Fibroblast of skin of abdomen (primary cell): ENCODE data around the gene SLC6A15.

Experiments
- DNase-seq: peaks from one replicate; pipeline ENCODE4 v3.0.0-alpha.2; 2013

Gene SLC6A15

DNA sequence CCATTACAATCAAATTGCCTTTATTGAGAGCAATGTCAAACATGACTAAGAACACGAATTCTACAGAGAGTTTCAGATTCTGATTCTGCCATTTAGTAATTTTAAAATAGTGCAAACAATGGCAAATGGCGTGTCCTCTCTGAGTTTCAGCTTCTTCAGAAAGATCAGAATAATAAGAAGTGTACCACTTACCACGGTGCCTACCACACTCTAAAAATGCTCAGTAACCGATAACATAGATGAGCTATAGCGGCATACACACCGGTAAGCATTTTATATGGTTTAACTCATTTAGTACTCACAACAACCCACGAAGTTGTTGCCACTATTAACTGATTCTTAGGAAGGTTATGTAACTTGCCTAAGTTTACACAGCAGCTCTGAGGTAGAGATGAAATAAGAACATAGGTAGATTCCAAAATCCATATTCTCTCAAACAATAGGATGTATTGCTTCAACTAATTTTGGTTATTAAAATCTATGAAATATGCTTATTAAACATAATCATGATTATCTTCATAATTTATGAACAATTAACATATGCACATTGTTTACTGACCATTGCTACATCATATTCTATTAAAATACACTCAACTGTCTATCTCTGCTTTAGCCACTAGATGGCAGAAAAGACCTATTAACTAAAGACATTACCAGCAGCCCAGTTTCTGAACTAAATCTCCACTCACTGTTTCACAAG, 38.3 kb downstream of the SLC6A15 start:
- DNase-seq: peak; percentile 49

DNA sequence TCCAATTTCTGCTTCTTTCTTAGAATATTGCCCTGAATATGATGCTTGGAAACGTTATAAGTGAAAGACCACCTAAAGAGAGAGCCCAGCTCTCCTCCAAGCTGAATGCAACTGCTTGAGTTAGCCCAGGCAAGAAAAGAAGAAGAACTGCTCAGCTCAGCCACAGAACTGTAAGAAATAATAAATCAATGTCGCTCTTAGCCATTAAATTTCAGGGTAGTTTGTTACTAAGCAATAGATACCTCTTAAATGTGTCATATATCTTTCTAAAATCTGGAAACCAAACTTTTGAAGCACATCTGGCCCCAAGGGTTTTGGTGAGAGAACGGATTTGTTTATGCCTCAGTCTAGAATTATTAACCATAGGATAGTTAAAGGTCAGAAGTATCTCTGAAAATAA, 50.4 kb downstream of the SLC6A15 start:
- peak; percentile 58 for DNase-seq

DNA sequence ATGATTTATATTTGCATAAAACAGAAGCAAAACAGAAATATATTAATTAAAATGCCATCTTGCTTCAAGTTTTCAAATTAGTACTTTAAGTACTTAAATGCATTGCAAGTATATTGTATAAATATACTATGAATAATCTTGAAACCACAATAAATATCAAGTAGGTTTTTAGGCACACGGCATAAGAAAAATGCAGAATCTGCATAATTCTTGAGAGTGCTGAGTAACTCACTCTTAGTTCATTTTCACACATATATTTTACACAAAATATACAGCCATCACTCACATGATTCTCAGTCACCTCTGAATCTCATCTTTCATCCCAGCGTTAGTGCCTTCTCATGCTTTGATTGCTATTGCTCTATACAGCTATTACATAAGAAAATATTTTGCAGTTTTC, 51.9 kb downstream of the SLC6A15 start:
- no peak for DNase-seq

DNA sequence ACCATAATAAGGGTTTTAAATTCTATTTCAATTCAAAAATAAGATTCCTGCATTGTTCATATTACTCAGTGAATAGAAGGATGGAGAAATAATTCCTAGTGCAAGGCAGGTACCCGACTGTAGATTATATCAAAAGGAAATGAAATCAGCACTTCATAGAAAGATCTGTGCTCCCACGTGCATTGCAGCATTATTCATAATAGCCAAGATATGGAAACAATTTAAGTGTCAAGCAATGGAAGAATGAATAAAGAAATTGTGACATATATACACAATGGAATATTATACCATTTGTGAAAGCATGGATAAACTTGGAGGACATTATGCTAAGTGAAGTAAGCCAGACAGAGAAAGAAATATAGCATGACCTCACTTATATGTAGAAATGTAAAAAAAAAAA, 53.8 kb downstream of the SLC6A15 start:
- DNase-seq: no peak

DNA sequence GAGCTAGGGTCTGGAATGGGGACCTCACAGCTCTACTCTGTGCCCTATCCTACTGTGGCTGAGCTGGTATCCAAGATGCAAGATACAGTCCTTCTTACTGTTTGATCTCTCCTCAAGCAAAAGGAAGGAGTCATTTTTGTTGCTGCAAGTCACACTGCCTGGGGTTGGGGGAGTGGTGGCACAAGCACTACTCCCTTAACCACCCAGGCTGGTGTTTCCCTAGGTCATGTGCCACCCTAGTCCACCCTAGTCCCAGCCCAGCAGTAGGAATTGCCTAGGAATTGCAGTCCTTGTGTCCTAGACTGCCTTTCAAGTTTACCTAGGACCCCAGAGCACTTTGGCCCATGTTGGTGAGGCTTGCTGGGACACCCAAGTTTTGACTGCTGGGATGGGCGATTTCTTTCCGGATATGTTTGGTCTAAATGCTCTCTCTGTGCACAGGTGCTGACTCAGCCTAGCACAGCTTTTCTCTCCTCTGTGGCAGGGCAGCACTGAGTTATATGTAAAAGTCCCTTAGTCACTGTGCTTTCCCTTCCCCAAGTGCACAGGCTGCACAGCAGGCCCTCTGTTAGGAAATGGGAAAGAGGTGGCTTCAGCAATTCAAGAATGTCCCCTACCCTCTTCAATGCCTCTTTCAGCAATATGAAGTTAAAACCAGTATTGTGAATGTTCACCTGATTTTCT, 54.9 kb downstream of the SLC6A15 start:
- no peak for DNase-seq

DNA sequence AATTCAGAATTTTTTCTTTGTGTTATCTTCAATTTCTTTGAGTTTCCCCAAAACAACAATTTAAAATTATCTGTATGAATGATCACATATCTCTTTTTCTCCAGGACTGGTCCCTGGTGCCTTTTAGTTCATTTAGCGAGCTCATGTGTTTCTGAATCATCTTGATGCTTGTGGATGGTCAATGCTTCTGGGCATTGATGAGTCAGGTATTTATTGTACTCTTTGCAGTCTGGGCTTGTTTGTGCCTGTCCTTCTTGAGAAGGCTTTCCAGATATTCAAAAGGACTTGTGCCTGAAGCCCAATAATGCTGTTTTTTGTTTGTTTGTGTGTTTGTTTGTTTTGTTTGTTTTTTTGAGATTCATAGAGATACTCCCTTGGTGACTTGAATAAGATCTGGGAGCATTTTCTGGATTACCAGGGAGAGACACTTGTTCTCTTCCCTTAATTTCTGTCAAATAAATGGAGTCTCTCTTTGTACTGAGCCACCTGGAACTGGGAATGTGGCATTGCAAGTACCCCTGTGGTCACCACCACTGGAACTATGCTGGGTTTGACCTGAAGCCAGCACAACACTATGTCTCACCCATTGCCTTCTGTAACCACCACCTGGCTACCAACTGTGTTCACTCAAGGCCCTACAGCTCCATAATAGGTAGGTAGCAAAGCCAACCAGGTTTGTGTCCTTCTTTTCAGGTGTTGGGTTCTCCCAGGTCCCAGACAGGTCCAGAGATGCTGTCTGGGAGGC, 56.3 kb downstream of the SLC6A15 start:
- DNase-seq: no peak

DNA sequence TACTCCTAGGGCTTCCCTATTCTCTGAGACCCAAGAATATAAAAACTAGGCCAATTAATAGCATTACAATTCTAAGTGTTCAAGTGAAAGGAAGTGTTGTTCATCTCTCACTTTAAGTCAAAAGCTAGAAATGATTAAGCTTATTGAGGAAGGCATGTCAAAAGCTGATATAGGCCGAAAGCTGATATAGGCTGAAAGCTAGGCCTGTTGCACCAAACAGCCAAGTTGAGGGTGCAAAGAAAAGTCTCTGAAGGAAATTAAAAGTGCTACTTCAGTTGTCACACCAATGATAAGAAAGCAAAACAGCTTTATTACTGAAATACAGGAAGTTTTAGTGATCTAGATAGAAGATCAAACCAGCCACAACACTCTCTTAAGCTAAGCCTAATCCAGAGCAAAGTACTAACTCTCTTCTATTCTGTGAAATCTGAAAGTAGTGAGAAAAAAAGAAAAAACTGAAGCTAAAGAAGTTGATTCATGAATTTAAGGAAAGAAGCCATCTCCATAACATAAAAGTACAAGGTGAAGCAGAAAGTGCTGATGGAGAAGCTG, 68.9 kb downstream of the SLC6A15 start:
- no peak for DNase-seq

DNA sequence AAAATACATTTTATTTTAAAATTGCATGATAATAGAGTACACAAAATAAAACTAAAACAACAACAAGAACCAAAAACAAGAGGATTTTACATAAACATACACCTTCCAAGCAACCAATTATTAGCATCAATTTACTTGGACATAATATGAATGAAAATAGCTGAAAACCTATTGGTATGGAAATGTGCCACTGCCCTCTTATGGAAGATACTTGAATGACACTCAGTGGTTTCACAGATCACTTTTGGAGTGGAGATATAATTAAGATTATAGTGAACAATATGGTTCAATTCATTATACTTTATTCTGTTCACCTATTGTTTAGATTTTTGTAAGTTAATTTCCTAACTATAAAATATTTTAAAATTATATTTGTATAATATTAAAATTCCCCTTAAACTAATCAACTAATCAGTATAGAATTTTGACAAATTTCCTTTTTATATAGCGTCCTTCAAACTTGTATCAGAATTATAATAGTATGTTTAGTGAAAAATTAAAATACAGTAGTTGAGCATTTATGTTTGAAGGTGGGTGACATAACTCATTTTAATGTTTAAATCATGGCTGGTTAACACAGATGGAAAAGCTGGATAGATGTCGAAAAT, 70.1 kb downstream of the SLC6A15 start:
- DNase-seq: peak; percentile 53

DNA sequence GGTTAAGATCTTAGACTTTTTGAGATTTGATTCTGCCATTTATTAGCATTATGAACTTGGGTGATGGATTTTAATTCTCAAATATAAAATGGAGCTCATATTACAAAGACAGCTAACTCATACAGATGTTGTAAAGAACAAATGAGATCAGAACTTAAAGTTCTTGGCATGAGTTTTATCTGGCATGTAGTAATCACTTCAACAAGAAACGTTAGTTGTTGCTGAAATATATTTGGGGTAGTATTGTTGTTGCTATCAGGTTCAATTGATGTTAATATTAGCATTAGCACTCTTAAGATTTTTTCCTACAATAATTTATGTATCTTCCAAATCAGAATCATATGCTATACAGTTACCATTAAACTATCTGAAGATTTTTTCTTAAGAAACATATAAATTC, 71.0 kb downstream of the SLC6A15 start:
- DNase-seq: no peak

DNA sequence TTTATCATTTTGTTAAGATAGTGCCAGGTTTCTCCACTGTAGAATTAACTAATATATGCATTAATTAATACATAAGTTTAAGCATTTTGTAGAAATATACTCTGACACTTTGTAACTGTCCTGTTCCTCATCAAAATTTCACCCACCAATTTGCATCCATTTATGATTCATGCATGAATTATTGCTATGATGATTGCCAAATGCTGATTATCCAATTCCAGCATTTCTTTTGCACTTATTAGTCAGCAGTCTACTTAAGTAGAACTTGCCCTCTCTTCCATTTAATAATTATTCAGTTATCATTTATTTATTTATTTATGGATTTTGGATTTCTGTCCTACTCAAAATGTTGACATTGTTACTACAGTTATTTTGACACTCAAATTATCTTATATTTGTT, 72.2 kb downstream of the SLC6A15 start:
- peak; percentile 47 for DNase-seq

DNA sequence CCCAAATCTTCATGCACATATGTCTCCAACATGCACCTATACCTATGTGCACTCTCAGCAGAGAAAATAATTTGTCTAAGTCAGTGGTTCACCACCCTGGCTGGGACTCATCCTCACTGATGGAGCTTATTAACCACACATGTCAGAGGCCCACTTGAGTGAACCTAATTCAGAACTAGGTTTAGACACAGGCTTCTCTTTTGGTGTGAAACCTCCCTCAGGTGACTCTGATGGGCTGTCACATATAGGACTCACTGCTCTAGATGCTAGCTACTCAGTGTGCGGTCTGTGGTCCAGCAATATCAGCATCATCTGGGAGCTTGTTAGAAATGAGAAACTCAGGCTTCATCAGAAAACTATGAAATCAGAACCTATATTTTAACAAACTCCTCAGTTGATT, 85.7 kb downstream of the SLC6A15 start:
- no peak for DNase-seq

DNA sequence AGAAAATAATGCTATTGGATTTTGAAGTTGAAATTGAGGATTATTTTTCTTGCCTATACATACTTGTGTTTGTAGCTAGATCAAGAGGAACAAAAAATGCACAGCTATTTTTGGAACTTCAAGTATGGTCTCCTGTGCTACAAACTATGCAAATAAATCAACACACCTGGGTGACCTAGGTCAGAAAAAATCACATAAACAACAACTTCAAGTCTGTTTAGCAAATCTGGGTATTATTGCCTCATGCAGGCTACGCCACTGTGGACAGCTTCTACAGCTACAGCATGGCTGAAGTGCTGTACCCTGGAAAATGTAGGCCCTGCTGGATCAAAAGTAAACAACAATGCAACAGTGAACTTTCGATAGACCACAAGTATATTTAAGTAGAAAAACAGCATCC, 87.5 kb downstream of the SLC6A15 start:
- no peak for DNase-seq

DNA sequence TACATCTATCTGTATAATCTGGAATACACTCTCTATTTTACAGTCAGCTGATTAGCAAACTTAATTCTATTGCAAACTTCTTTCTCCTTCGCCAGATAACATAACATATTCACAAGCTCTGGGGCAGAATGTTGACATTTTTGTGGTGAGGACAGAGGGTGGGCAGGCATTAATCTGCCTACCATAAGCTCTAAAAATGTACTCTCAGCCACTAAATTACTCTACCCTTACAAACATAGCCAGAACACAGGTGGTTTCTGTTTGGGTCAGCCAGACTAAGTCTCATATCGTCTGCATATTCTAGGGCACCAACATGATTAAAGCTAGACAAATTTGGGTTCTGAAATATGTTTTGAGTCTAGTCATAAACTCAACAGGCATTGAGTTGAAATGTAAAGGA, 90.1 kb downstream of the SLC6A15 start:
- DNase-seq: peak; percentile 95

DNA sequence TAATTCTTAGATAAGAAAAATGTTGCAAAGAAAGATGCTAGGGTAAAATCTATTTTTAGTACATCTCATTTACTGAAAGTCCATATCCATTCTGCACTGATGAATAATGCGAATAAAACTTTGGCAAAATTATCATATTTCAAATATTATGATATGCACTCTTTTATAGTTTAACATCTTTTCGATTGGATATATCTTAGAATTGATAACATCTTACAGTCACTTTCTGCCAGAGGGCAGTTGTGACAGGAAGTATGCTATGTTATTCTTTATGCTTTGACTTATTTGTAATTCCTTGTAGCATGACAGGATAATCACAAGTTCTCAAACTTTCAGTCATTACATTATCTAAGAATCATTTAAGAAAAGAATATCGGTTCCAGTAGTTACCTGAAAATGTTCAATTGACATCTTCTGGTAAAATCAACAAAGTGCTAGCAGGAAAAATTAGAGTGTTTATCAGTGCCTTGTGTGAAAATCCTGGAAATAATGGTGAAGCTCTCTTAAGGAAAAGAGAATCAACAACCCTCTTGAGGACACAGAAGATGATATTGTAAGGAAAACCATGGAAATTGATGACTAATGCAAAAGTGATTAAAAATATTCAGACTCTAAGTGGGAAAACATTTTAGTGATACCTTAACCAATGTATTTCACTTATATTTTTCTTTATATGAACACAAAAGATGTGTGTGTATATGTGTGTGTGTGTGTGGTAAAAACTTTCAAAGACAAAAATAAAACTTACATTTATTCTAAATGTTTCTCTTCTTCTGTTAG, 95.5 kb downstream of the SLC6A15 start:
- peak; percentile 45 for DNase-seq

DNA sequence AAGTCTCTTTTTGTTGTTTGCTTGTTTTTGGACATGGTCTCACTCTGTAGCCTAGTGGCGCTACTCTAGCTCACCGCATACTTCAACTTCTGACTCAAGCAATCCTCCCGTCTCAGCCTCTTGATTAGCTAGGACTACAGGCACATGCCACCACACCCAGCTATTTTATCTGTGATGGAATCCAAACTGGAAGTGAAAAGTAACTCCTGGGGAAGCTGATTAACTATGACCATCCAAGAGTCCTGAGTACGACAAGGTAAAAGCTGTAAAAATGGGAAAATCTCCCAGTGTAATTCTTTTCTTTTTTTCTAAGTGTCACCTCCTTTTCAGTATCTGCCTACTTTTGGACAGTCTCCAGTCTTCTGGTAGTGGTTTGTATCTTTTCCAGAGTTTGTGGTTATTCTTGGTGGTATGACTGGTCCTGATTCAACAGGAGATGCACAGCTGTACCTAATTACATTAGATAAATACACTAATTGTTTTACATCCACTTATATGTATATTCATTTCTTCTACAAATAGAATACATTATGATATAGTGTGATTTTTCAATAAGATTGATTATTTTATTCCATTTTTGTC, 97.8 kb downstream of the SLC6A15 start:
- DNase-seq: peak; percentile 88

DNA sequence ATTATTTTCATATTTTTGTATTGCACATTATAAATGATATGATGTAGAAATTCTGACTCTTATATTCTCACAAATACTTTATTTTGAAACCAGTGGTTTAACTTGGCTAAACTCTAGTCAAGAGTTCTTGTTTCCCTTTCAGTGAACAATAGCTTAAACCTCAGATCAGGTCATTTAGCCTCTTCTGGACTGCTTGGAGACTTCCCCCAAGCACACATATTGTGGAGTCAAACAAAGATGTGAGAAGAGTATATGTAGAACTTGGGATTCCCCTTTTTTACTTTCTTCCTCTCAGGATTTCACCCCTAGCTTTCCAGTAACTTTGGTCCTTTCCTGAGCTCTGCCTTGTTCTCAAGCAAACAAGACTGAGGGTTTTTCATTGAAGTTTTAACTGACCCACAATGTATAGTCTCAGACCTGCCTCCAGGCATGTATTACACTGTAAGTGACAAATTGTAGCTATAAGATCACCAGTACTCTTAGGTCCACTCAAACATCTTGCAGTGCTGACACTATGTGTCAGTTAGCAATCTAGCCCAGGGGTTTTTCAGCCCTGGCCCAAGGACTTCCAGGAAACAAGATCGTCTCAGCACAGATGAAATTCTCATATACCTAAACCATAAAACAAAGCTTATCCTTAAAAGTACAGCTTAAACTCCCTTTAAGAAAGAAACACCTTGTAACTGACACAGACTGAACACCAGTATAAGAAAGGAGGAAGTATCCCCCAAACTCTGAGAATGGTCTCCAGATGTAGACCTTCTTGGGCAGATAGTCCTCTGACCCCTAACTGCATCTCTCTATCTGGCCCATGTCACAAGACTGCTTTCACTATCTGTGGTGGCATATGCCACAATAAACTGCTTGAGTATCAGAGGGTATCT, 98.6 kb downstream of the SLC6A15 start:
- no peak for DNase-seq

DNA sequence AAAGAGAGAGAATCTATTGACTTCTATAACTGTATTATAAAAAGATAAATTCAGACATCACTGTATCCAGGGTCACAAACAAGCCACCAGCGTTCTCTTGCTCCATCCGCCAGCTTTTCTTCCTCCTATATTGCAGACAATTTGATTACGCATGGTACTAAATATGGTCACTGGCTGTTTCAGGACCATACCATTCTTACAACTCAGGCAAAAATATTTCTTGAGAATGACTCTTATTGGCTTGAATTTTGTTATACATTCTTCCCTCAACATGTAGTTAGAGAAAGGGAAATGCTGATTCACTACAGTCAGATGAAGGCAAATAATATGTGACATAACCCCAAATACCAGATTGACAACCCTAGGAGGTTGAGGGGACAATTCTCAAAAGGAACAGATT, 101.3 kb downstream of the SLC6A15 start:
- peak; percentile 63 for DNase-seq

DNA sequence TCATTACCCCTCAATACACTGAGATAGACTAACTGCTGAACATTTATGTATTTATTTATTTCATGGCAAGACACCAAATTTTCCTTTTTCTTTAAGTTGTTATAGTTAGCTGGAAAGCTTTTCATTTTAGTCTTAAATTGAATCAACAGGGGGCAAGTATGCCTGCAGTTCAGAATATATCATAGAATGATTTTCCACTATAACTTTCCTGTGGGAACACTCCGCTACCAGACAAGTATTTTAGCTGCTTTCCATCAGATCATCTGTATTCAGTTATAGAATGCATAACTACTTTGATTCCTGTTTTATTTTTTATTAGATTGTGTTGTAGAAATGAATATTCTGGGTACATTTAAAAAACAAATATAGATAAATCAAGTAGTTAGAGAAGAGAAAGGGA, 102.0 kb downstream of the SLC6A15 start:
- no peak for DNase-seq
